Renal cortical epithelial cell (primary cell): ENCODE results near the gene ADGRV1. TPM values are rescaled to one million over a fixed set of nuclear protein-coding genes. Genes with fewer than 3 reads are reported as not detected.
"Not testable (repeated sequence)": the region's sequence is repeated elsewhere in the genome, so short reads cannot be mapped to it uniquely, and the experiment has no call there.

Experiments used
- DNase-seq: peaks from one replicate; pipeline ENCODE4 v3.0.0-alpha.2; 2011; ENCODE audit warnings: low read depth
- total RNA-seq: library from RNA; depleted of rRNA; stranded (reverse); fragments of >200 nt; gene quantifications from 2 replicates; pipeline ENCODE4 v1.2.3, GENCODE V29; 2014

The ADGRV1 gene
- total RNA-seq, 1 donor from 2014 or later, result 0.55 TPM

GRCh38 chr5:90810211-90810610 is 251.6 kb downstream of the ADGRV1 start:
- DNase-seq, result no peak

- DNase-seq, result no peak
Observed at GRCh38 chr5:90813392-90813791, 254.8 kb downstream of the ADGRV1 start.

- DNase-seq, result not testable (repeated sequence)
Observed at GRCh38 chr5:90822062-90822461, 263.5 kb downstream of the ADGRV1 start.

GRCh38 chr5:90824436-90824835 is 265.8 kb downstream of the ADGRV1 start:
- DNase-seq, result no peak

- no peak for DNase-seq
Observed at GRCh38 chr5:90830058-90830457, 271.5 kb downstream of the ADGRV1 start.

GRCh38 chr5:90833753-90834152 is 275.2 kb downstream of the ADGRV1 start:
- no peak for DNase-seq

- DNase-seq, result no peak
Observed at GRCh38 chr5:90834711-90835110, 276.1 kb downstream of the ADGRV1 start.

- DNase-seq, result no peak
Observed at GRCh38 chr5:90843443-90843842, 284.8 kb downstream of the ADGRV1 start.

GRCh38 chr5:90844931-90845330 is 286.3 kb downstream of the ADGRV1 start:
- no peak for DNase-seq

GRCh38 chr5:90845723-90846554 is 287.3 kb downstream of the ADGRV1 start:
- no peak for DNase-seq

- not testable (repeated sequence) for DNase-seq
Observed at GRCh38 chr5:90847606-90848005, 289.0 kb downstream of the ADGRV1 start.

- DNase-seq, result no peak
Observed at GRCh38 chr5:90849939-90850338, 291.3 kb downstream of the ADGRV1 start.

- no peak for DNase-seq
Observed at GRCh38 chr5:90852531-90852930, 293.9 kb downstream of the ADGRV1 start.

GRCh38 chr5:90853750-90854149 is 295.2 kb downstream of the ADGRV1 start:
- no peak for DNase-seq

- no peak for DNase-seq
Observed at GRCh38 chr5:90854169-90854568, 295.6 kb downstream of the ADGRV1 start.

- no peak for DNase-seq
Observed at GRCh38 chr5:90855296-90856010, 296.9 kb downstream of the ADGRV1 start.

- DNase-seq, result no peak
Observed at GRCh38 chr5:90861843-90862586, 303.4 kb downstream of the ADGRV1 start.

GRCh38 chr5:90865180-90865579 is 306.6 kb downstream of the ADGRV1 start:
- no peak for DNase-seq

- peak; percentile 64 for DNase-seq
Observed at GRCh38 chr5:90866333-90866732, 307.7 kb downstream of the ADGRV1 start.

GRCh38 chr5:90866915-90867731 is 308.5 kb downstream of the ADGRV1 start:
- peak; percentile 57 for DNase-seq

- no peak for DNase-seq
Observed at GRCh38 chr5:90868799-90869198, 310.2 kb downstream of the ADGRV1 start.
